Osteocyte (in vitro differentiated cells): ENCODE results near the gene NAT10. TPM values are rescaled to one million over a fixed set of nuclear protein-coding genes. Genes with fewer than 3 reads are reported as not detected.

ENCODE experiments used
- DNase-seq: peaks from one replicate; pipeline ENCODE4 v3.0.0; 2021; ENCODE audit warnings: mixed read lengths; ENCODE audit not compliant: unreplicated experiment; ENCODE audit errors: extremely low spot score
- H3K27ac Mint-ChIP-seq: one replicate; pipeline ENCODE4 v1.8.0; 2021; ENCODE audit warnings: mild to moderate bottlenecking, mixed read lengths; ENCODE audit not compliant: unreplicated experiment
- H3K27me3 Mint-ChIP-seq: one replicate; pipeline ENCODE4 v1.8.0; 2021; ENCODE audit warnings: mixed read lengths; ENCODE audit not compliant: unreplicated experiment
- H3K36me3 Mint-ChIP-seq: one replicate; pipeline ENCODE4 v1.8.0; 2021; ENCODE audit warnings: mixed read lengths; ENCODE audit not compliant: unreplicated experiment
- H3K4me1 Mint-ChIP-seq: one replicate; pipeline ENCODE4 v1.8.0; 2021; ENCODE audit warnings: mixed read lengths; ENCODE audit not compliant: unreplicated experiment
- H3K4me3 Mint-ChIP-seq: one replicate; pipeline ENCODE4 v1.8.0; 2021; ENCODE audit warnings: mild to moderate bottlenecking, moderate library complexity, mixed read lengths; ENCODE audit not compliant: unreplicated experiment
- H3K9me3 Mint-ChIP-seq: one replicate; pipeline ENCODE4 v1.8.0; 2021; ENCODE audit warnings: mixed read lengths; ENCODE audit not compliant: unreplicated experiment
- CTCF ChIP-seq: fragments of 200-600 bp; sonication (generic); IDR thresholded peaks from 2 replicates; pipeline ENCODE4 v1.5.0; 2021; ENCODE audit warnings: antibody characterized with exemption, mild to moderate bottlenecking, moderate library complexity
- total RNA-seq: library from RNA; stranded (reverse); gene quantifications from 2 replicates; pipeline ENCODE4 v1.2.1, GENCODE V29; 2021

Gene NAT10
- total RNA-seq, 1 donor from 2014 or later: 38.6 TPM

GRCh38 chr11:34181856-34182405 lies 76.5 kb downstream of the NAT10 start:
- H3K27me3 Mint-ChIP-seq: no peaks in the 10 kb centered on the region
- H3K4me1 Mint-ChIP-seq: peaks cover 8% of the 10 kb centered on the region
- no peak for TF ChIP-seq CTCF
- no peak overlapping the region for H3K4me3 Mint-ChIP-seq
- no peak overlapping the region for H3K27ac Mint-ChIP-seq
- H3K9me3 Mint-ChIP-seq: no peaks in the 10 kb centered on the region
- DNase-seq: no peak
- H3K36me3 Mint-ChIP-seq: no peaks in the 10 kb centered on the region

- DNase-seq: no peak
- Mint-ChIP-seq H3K27ac (no peak overlapping the region), H3K4me3 (no peak overlapping the region), H3K9me3 (no peaks in the 10 kb centered on the region), H3K4me1 (peaks cover 8% of the 10 kb centered on the region), H3K36me3 (no peaks in the 10 kb centered on the region), H3K27me3 (no peaks in the 10 kb centered on the region)
- no peak for TF ChIP-seq CTCF
Observed at GRCh38 chr11:34182425-34182824, 77.0 kb downstream of the NAT10 start.

GRCh38 chr11:34182921-34183685 lies 77.7 kb downstream of the NAT10 start:
- Mint-ChIP-seq H3K9me3 (no peaks in the 10 kb centered on the region), H3K36me3 (no peaks in the 10 kb centered on the region), H3K4me3 (no peak overlapping the region), H3K4me1 (peaks cover 8% of the 10 kb centered on the region), H3K27ac (no peak overlapping the region), H3K27me3 (no peaks in the 10 kb centered on the region)
- no peak for TF ChIP-seq CTCF
- no peak for DNase-seq

DNA sequence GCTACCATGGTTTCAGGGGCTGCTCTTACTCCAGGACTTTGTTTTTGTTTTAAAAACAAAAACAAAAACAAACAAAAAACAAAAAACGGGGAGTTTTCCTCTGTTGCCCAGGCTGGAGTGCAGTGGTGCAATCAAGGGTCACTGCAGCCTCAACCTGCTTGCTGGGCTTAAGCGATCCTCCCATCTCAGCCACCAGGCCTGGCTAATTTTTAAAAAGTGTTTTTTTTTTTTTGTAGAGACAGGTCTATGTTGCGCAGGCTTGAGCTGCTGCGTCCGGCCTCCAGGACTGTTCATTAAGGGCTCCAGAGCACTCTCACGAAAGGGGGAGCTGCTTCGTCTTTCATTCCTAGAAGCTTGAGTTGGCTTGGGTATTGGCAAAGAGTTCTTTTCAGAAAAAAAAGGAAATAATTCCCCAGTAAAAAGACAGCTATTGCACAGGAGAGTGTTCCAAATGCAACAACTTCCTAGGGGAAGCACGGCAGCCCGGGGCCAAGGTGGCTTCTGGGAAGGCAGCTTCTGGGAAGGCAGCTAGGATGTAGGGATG lies 78.5 kb downstream of the NAT10 start:
- no peaks in the 10 kb centered on the region for H3K27me3 Mint-ChIP-seq
- H3K36me3 Mint-ChIP-seq: no peaks in the 10 kb centered on the region
- no peak overlapping the region for H3K27ac Mint-ChIP-seq
- no peaks in the 10 kb centered on the region for H3K9me3 Mint-ChIP-seq
- peaks cover 13% of the 10 kb centered on the region for H3K4me1 Mint-ChIP-seq
- DNase-seq: no peak
- TF ChIP-seq CTCF: no peak
- no peak overlapping the region for H3K4me3 Mint-ChIP-seq

GRCh38 chr11:34184505-34185015 lies 79.1 kb downstream of the NAT10 start:
- Mint-ChIP-seq H3K36me3 (no peaks in the 10 kb centered on the region), H3K27me3 (peaks cover under 1% of the 10 kb centered on the region), H3K9me3 (no peaks in the 10 kb centered on the region), H3K27ac (no peak overlapping the region), H3K4me1 (peaks cover 13% of the 10 kb centered on the region), H3K4me3 (no peak overlapping the region)
- DNase-seq: no peak
- TF ChIP-seq CTCF: no peak
